Adipose tissue (tissue), 3 donors: ENCODE results near the gene COX19. TPM values are rescaled to one million over a fixed set of nuclear protein-coding genes. Genes with fewer than 3 reads are reported as not detected.

Experiments
- H3K27ac ChIP-seq: one replicate; pipeline ENCODE4 v1.5.1; 2013; ENCODE audit warnings: low read depth, low read length
- WGBS, 3 donors: extraction: QIAGEN DNeasy Blood & Tissue Kit; methylation state at CpG; one replicate each; pipeline ENCODE4 v1.1.7; 2013; 5-methylcytosine and 5-hydroxymethylcytosine counted together
- polyA plus RNA-seq, 3 donors: library from polyadenylated mRNA; stranded (reverse); fragments of 200-250 nt; gene quantifications; one replicate each; pipeline ENCODE4 v1.2.3, GENCODE V29; 2013
- donor health status: healthy with polysubstance abuse.
- donor health status: Bipolar disorder and iron deficiency.
- donor health status: healthy.

The COX19 gene
- polyA plus RNA-seq, 3 donors: 3.7 to 5.1 (median 4.8) TPM

- 85 to 90% (median 87%) methylated on average over 20 of the region's 20 CpGs for WGBS, 3 donors
- H3K27ac ChIP-seq: no peak overlapping the region
Measured at GRCh38 chr7:983616-984071, 8.3 kb upstream of the COX19 start.

GRCh38 chr7:983004-983615 lies 7.8 kb upstream of the COX19 start, which contains the start of gene CYP2W1:
TSS of gene CYP2W1 (plus strand) at chr7:983181. CDS start at chr7:983212, 31 bp downstream.
- 48 to 60% (median 56%) methylated on average over 27 to 34 of the region's 34 CpGs for WGBS, 3 donors

GRCh38 chr7:982511-983003 lies 7.2 kb upstream of the COX19 start:
- WGBS, 3 donors: 70 to 78% (median 76%) methylated on average over 10 of the region's 10 CpGs
- no peak overlapping the region for H3K27ac ChIP-seq

More at GRCh38 chr7:983004-983615, 7.8 kb upstream of the COX19 start, which contains the start of gene CYP2W1:
- no peak within 1 kb of the TSS for H3K27ac ChIP-seq

- no peak overlapping the region for H3K27ac ChIP-seq
- 81 to 85% (median 84%) methylated on average over 17 to 19 of the region's 19 CpGs for WGBS, 3 donors
Measured at GRCh38 chr7:981793-982510, 6.6 kb upstream of the COX19 start.

GRCh38 chr7:979886-980571 lies 4.7 kb upstream of the COX19 start:
- WGBS, 3 donors: 57 to 82% (median 68%) methylated on average over 15 of the region's 15 CpGs
- H3K27ac ChIP-seq: no peak overlapping the region

- 77 to 88% (median 82%) methylated on average over 16 of the region's 16 CpGs for WGBS, 3 donors
Measured at GRCh38 chr7:979151-979550, 3.8 kb upstream of the COX19 start.

GRCh38 chr7:978416-979091 lies 3.2 kb upstream of the COX19 start:
- H3K27ac ChIP-seq: no peak overlapping the region
- WGBS, 3 donors: 68 to 91% (median 87%) methylated on average over 24 of the region's 24 CpGs

More at GRCh38 chr7:979151-979550, 3.8 kb upstream of the COX19 start:
- H3K27ac ChIP-seq: no peak overlapping the region

GRCh38 chr7:978049-978346 lies 2.6 kb upstream of the COX19 start:
- WGBS, 3 donors: 41 to 86% (median 74%) methylated on average over 7 of the region's 7 CpGs
- H3K27ac ChIP-seq: no peak overlapping the region

GRCh38 chr7:977326-978048 lies 2.1 kb upstream of the COX19 start:
- WGBS, 3 donors: 28 to 71% (median 69%) methylated on average over 19 of the region's 19 CpGs
- no peak overlapping the region for H3K27ac ChIP-seq

- WGBS, 3 donors: 38 to 86% (median 78%) methylated on average over 19 of the region's 19 CpGs
- H3K27ac ChIP-seq: no peak overlapping the region
Measured at GRCh38 chr7:976901-977325, 1.6 kb upstream of the COX19 start.

- 32 to 64% (median 56%) methylated on average over 24 to 28 of the region's 28 CpGs for WGBS, 3 donors
- no peak overlapping the region for H3K27ac ChIP-seq
Measured at GRCh38 chr7:975702-976473, 539 bp upstream of the COX19 start.

- WGBS, 3 donors: 24 to 29% (median 28%) methylated on average over 7 of the region's 7 CpGs
- H3K27ac ChIP-seq: no peak overlapping the region
Measured at GRCh38 chr7:974172-974571, 1.2 kb downstream of the COX19 start.

- H3K27ac ChIP-seq: no peak overlapping the region
- 71 to 89% (median 85%) methylated on average over 9 of the region's 9 CpGs for WGBS, 3 donors
Measured at GRCh38 chr7:973312-973711, 2.0 kb downstream of the COX19 start.

- 39 to 81% (median 76%) methylated on average over 10 of the region's 10 CpGs for WGBS, 3 donors
Measured at GRCh38 chr7:972676-973309, 2.6 kb downstream of the COX19 start.

GRCh38 chr7:972110-972509 lies 3.2 kb downstream of the COX19 start:
- WGBS, 3 donors: 90 to 94% (median 92%) methylated on average over 12 of the region's 12 CpGs
- H3K27ac ChIP-seq: no peak overlapping the region

More at GRCh38 chr7:972676-973309, 2.6 kb downstream of the COX19 start:
- no peak overlapping the region for H3K27ac ChIP-seq

GRCh38 chr7:970744-971143 lies 4.6 kb downstream of the COX19 start:
- WGBS, 3 donors: 88 to 90% (median 89%) methylated on average over 6 of the region's 6 CpGs
- H3K27ac ChIP-seq: no peak overlapping the region

GRCh38 chr7:969403-969802 lies 5.9 kb downstream of the COX19 start:
- WGBS, 3 donors: 93 to 94% (median 93%) methylated on average over 11 of the region's 11 CpGs
- no peak overlapping the region for H3K27ac ChIP-seq
